ENCODE measurements around the gene ACER2.

The ACER2 gene

DNA sequence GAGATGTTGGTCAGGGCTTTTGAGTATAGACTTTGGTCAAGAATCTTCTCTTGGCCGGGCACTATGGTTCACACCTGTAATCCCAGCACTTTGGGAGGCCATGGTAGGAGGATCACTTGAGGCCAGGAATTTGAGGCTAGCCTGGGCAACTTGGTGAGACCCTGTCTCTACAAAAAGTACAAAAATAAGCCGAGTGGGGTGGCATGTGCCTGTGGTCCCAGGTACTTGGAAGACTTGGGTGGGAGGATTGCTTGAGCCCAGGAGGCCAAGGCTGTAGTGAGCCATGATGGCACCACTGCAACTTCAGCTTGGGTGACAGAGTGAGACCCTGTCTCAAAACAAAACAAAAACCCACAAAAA lies 57.5 kb downstream of the ACER2 start:
- no peak for DNase-seq (ENCODE audit: low spot score)
- POLR2A ChIA-PET (ENCODE audit: low non-redundant PET): no interaction called here
- CTCF ChIA-PET: interaction anchor here (1.4 kb wide), 1 partner anchor 12 kb away, joined by 4 read pairs; no protein-coding TSS in a partner anchor
- H3K27ac ChIP-seq: no peak overlapping the region
- TF ChIP-seq, protein P1, sequence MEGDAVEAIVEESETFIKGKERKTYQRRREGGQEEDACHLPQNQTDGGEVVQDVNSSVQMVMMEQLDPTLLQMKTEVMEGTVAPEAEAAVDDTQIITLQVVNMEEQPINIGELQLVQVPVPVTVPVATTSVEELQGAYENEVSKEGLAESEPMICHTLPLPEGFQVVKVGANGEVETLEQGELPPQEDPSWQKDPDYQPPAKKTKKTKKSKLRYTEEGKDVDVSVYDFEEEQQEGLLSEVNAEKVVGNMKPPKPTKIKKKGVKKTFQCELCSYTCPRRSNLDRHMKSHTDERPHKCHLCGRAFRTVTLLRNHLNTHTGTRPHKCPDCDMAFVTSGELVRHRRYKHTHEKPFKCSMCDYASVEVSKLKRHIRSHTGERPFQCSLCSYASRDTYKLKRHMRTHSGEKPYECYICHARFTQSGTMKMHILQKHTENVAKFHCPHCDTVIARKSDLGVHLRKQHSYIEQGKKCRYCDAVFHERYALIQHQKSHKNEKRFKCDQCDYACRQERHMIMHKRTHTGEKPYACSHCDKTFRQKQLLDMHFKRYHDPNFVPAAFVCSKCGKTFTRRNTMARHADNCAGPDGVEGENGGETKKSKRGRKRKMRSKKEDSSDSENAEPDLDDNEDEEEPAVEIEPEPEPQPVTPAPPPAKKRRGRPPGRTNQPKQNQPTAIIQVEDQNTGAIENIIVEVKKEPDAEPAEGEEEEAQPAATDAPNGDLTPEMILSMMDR (conservative IDR thresholded peaks at IDR 0.05; ENCODE audit: low read depth): no peak

DNA sequence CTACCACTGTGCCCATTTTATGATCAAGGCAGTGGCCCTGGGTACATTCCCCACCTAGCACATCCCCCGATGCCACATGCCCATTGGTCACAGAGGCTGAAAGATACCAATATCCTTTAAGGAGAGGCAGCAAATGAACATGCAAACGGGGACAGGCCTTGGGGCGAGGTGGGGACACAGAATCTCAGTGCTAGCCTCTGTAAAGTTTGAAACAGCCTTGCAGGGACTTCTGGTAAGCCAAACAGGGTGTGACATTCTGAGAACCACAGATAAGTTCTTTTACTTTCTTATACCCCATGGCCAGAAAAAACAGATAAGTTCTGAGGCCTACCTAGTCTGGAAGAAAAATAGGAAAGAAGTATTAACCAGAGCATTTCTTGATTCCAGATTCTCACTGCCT lies 60.5 kb downstream of the ACER2 start:
- POLR2A ChIA-PET (ENCODE audit: low non-redundant PET): no interaction called here
- DNase-seq (ENCODE audit: low spot score): no peak
- CTCF ChIA-PET: no interaction called here
- H3K27ac ChIP-seq: no peak overlapping the region
- TF ChIP-seq, protein P1 (conservative IDR thresholded peaks at IDR 0.05; ENCODE audit: low read depth): no peak

DNA sequence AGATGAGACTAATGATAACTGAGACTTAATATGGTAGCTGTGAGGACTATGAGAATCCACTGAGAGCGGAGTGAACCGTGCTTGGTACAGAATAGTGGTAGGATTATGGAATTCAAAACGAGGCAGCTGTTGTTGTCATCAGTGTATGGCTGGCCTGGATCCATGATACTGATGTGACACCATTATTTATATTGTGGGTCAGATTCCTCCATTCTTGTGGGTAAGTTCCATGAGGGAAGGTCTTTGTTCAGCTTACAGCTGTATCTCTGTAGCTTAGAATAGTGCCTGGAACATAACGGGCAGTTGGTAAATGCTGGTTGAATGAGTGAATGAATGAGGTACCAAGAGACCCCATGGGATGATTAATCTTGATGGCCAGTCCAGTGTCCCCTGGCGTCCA lies 61.8 kb downstream of the ACER2 start:
- CTCF ChIA-PET: no interaction called here
- no peak overlapping the region for H3K27ac ChIP-seq
- DNase-seq (ENCODE audit: low spot score): no peak
- POLR2A ChIA-PET (ENCODE audit: low non-redundant PET): no interaction called here
- TF ChIP-seq, protein P1 (conservative IDR thresholded peaks at IDR 0.05; ENCODE audit: low read depth): no peak

DNA sequence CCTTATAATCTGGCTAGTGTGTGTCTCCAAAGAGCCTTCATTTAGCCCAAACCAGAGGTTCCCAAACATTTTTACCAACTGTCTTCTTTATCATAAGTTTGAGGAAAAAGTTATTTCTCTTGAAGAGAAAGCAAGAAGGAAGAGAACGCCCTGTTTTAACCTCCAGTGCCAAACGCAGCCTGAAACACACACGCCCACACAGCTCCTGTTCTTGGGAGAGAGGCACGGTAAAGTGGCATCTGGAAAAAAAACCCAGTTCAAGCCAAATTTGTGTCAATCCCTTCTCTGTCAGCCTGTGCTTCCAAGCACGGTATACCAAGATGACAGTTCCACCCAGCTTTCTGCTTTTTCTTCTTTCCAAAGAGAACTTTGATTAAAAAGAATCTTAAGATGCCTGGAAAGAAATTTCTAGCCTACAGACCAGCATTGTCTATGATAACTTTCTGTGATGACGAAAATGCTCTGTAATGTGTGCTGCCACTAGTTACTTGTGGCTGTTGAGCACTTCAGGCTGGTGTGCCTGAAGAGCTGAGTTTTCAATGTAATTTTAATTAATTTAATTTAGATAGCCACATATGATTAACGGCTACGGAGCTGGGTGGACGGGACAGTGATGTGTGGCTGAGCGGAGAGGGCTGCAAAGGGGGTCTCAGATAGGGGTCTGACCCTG lies 62.3 kb downstream of the ACER2 start:
- DNase-seq (ENCODE audit: low spot score): no peak
- no peak overlapping the region for H3K27ac ChIP-seq
- CTCF ChIA-PET: interaction anchor here (0.7 to 0.8 kb wide), 4 partner anchors 337 to 782 kb away, joined by 3 to 5 read pairs (median 4); no protein-coding TSS in a partner anchor
- TF ChIP-seq, protein P1 (conservative IDR thresholded peaks at IDR 0.05; ENCODE audit: low read depth): no peak
- POLR2A ChIA-PET (ENCODE audit: low non-redundant PET): no interaction called here

DNA sequence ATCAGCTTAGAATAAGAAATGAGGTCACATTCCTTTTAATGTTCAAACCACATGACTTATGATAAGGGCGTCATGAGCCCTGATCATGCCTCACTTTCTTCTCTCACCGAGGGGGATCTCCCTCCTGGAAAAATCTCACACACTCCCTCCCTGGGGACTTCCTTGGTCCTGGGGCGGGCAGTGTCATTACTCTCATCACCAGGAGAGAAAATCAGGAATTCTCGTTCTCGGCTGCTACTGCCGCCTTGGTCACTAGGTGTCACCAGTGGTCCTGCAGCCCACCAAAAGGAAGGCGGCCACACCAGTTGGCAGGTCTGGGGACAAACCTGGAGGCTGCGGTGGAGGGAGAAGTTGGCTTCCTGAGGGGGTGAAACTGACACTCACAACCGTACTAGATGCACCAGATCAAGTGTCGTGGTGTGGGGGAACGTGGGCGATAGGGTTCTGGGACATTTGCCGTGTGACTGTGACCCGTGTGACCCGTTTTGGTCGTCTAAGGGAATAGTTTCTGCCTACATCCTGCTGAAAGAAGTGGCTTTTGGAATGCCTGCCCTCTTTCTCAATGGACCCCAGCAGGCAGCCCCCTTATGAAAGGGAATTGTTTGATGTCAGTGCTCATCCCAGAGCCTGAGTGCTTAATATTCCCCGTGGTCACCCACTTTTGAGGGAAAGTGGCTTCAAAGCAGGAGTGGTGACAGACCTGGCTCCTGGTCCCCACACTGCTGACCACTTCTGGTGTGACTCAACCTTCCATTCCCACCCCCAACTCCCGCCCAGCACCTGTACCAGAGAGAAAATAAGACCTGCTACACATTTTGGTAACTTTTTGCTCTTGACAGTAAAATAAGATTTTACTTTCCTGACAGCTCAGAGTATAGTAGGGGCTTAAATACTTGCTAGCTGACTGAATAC lies 63.2 kb downstream of the ACER2 start:
- POLR2A ChIA-PET (ENCODE audit: low non-redundant PET): interaction anchor here (0.6 kb wide), 1 partner anchor 1187 kb away, joined by 3 read pairs; no protein-coding TSS in a partner anchor
- no peak overlapping the region for H3K27ac ChIP-seq
- CTCF ChIA-PET: interaction anchor here (0.6 to 0.8 kb wide), 5 partner anchors 337 to 1414 kb away, joined by 3 to 5 read pairs (median 4); no protein-coding TSS in a partner anchor
- TF ChIP-seq, protein P1 (conservative IDR thresholded peaks at IDR 0.05; ENCODE audit: low read depth): peak; percentile 98
- DNase-seq (ENCODE audit: low spot score): peak; percentile 63

DNA sequence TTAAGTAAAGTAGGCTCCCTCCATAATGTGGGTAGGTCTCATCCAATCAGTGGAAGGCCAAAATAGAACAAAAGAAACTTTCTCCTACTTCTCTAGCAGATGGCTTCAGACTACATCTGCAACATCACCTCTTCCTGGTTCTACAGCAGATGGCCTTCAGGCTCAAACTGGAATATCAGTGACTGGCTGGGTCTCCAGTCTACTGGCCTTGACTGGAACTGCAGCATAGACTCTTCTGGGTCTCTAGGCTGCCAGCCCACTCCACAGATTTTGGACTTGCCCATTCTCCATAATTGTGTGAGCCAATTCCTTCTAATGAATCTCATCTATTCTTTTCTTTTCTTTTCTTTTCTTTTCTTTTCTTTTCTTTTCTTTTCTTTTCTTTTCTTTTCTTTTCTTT lies 64.8 kb downstream of the ACER2 start:
- ChIA-PET CTCF (interaction anchor here (0.6 kb wide), 1 partner anchor 1069 kb away, joined by 3 read pairs; no protein-coding TSS in a partner anchor), POLR2A (ENCODE audit: low non-redundant PET) (no interaction called here)
- no peak for DNase-seq (ENCODE audit: low spot score)
- no peak overlapping the region for H3K27ac ChIP-seq
- TF ChIP-seq, protein P1 (conservative IDR thresholded peaks at IDR 0.05; ENCODE audit: low read depth): no peak
